Stomach (tissue), 9 donors: ENCODE results near the gene POFUT2. TPM values are rescaled to one million over a fixed set of nuclear protein-coding genes. Genes with fewer than 3 reads are reported as not detected.

Experiments used
- DNase-seq, 2 donors: peaks; one replicate each; pipeline versions ENCODE4 v3.0.0 to v3.0.0-alpha.2; 2013 to 2019
- H3K27ac ChIP-seq, 5 donors: fragments of 200-600 bp in 4 of 5; sonication (generic) in 4 of 5; one replicate each; pipeline ENCODE4 v1.5.1; 2013 to 2019; ENCODE audit warnings: mild to moderate bottlenecking in 1 of 5, moderate library complexity in 1 of 5
- H3K27me3 ChIP-seq, 3 donors: fragments of 200-600 bp; sonication (generic); one replicate each; pipeline ENCODE4 v1.5.1; 2017 to 2019; ENCODE audit warnings: mixed run types in 1 of 3
- H3K36me3 ChIP-seq, 4 donors: fragments of 200-600 bp; sonication (generic); 1 replicate in 3 of 4; 2 replicates in 1 of 4; pipeline ENCODE4 v1.5.1; 2016 to 2019
- H3K4me1 ChIP-seq, 4 donors: fragments of 200-600 bp; sonication (generic); one replicate each; pipeline ENCODE4 v1.5.1; 2016 to 2019
- H3K4me3 ChIP-seq, 4 donors: fragments of 200-600 bp; sonication (generic) in 3 of 4; one replicate each; pipeline ENCODE4 v1.5.1; 2016 to 2019; ENCODE audit warnings: mild to moderate bottlenecking in 1 of 4
- H3K9me3 ChIP-seq, 4 donors: fragments of 200-600 bp; sonication (generic); one replicate each; pipeline ENCODE4 v1.5.1; 2016 to 2019
- EP300 ChIP-seq: sonication (generic); formaldehyde crosslinking; IDR thresholded peaks from one replicate; pipeline ENCODE4 v1.6.1; 2017; ENCODE audit warnings: antibody characterized with exemption
- POLR2A ChIP-seq, 4 donors: fragments of 450-650 bp; IDR thresholded peaks; one replicate each; pipeline ENCODE4 v1.6.1; 2016; ENCODE audit warnings: antibody characterized with exemption in 4 of 4, control low read depth in 2 of 4, mild to moderate bottlenecking in 1 of 4, moderate library complexity in 1 of 4
- POLR2AphosphoS5 ChIP-seq, 3 donors: sonication (generic); formaldehyde crosslinking; IDR thresholded peaks; one replicate each; pipeline ENCODE4 v1.6.1; 2016; ENCODE audit warnings: antibody characterized with exemption in 3 of 3
- WGBS, 5 donors: extraction: QIAGEN DNeasy Blood & Tissue Kit in 3 of 5; methylation state at CpG; one replicate each; pipeline versions ENCODE4 v1.1.5 to v1.1.7; 2013 to 2018; 5-methylcytosine and 5-hydroxymethylcytosine counted together
- intact Hi-C: fragments of 100-400 bp; cut with DNase I; formaldehyde crosslinking; loops from one replicate; pipeline ENCODE4 v1.15.1; 2023; ENCODE audit warnings: low total_unique reads
- polyA plus RNA-seq, 3 donors: library from polyadenylated mRNA; stranded (reverse); fragments of 200-250 nt; gene quantifications; one replicate each; pipeline ENCODE4 v1.2.3, GENCODE V29; 2013
- total RNA-seq, 5 donors: library from RNA; depleted of rRNA; stranded (reverse); fragments of >200 nt; gene quantifications; one replicate each; pipeline versions ENCODE4 v1.1.0 to v1.2.3, GENCODE V29; 2014 to 2016
- TF ChIP-seq, protein P1 (sequence below), 7 experiments: fragments of 450-650 bp in 4 of 7; fragments of 200-600 bp in 3 of 7; sonication (generic) in 3 of 7; IDR thresholded peaks; one replicate each; pipeline ENCODE4 v1.5.1; 2016 to 2019; ENCODE audit warnings: antibody characterized with exemption in 7 of 7, control low read depth in 2 of 7, mild to moderate bottlenecking in 1 of 7
- donor health status: healthy with polysubstance abuse.
- donor health status: Bipolar disorder and iron deficiency.
- donor health status: healthy.

Gene POFUT2
- total and polyA plus RNA-seq, 8 donors, result 7.4 to 34.2 (median 22.4) TPM

- Histone ChIP-seq H3K27me3 (peaks cover 0 to 31% (median 0%) of the 10 kb centered on the region in 3 donors), H3K36me3 (no peaks in the 10 kb centered on the region), H3K27ac (no peak overlapping the region), H3K9me3 (no peaks in the 10 kb centered on the region), H3K4me3 (no peak overlapping the region), H3K4me1 (peaks cover 0 to 6% (median 3%) of the 10 kb centered on the region in 4 donors)
- TF ChIP-seq POLR2A (IDR thresholded peaks at IDR 0.05) (no peak), POLR2AphosphoS5 (IDR thresholded peaks at IDR 0.05) (no peak), EP300 (no peak)
- TF ChIP-seq, protein P1, sequence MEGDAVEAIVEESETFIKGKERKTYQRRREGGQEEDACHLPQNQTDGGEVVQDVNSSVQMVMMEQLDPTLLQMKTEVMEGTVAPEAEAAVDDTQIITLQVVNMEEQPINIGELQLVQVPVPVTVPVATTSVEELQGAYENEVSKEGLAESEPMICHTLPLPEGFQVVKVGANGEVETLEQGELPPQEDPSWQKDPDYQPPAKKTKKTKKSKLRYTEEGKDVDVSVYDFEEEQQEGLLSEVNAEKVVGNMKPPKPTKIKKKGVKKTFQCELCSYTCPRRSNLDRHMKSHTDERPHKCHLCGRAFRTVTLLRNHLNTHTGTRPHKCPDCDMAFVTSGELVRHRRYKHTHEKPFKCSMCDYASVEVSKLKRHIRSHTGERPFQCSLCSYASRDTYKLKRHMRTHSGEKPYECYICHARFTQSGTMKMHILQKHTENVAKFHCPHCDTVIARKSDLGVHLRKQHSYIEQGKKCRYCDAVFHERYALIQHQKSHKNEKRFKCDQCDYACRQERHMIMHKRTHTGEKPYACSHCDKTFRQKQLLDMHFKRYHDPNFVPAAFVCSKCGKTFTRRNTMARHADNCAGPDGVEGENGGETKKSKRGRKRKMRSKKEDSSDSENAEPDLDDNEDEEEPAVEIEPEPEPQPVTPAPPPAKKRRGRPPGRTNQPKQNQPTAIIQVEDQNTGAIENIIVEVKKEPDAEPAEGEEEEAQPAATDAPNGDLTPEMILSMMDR (IDR thresholded peaks at IDR 0.05), result no peak
- intact Hi-C loops, result no loop called here
- no peak for DNase-seq
- WGBS, 5 donors, result 56 to 86% (median 81%) methylated on average over 5 to 14 of the region's 14 CpGs
These were observed 47.6 kb upstream of the POFUT2 start for GRCh38 chr21:45335151-45335760.

DNA sequence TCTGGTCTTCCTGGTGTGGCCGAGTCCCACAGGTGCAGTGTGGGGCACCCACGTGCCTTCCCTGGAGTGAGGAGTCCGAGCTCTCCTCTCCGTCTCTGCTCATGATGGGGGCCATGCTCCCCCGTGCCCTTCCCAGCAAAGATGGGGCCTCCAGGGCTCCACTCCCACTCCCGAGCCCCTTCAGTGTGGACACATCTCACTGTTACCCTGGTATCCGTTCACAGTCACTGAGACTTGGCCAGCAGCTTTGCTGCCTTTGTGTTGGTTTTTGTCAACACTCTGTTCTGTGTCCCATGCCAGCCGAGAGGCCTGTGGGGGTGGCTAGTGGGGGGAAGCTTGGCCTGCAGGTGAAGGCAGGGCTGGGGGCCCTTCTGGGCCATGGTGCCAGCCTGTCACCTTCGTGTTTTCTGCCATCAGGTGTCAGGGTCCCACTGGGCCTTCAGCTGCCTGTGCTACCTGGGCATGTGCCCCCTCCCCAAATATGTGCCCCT is 46.9 kb upstream of the POFUT2 start:
- no peak overlapping the region for H3K4me3 ChIP-seq
- DNase-seq, result no peak

DNA sequence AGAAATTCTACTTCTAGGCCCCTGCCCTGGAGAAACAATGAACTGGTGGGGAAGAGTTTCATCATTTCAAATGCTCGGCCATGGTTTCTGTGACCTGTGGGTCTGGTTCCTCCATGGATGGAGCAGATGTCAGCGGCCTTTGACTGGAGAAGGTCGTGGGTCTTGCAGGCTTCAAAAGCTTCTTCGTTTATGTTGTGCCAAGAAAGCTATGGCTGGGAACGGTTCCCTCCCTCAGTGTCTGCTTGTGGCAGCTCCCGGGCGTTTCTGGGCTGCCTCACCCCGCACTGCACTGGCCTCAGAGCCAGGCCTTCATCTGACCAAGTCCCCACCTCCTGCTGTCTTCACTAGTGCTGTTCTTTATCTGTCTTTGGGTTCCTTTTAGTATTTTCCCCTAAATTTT is 46.4 kb upstream of the POFUT2 start:
- Histone ChIP-seq H3K27me3 (peaks cover 0 to 42% (median 0%) of the 10 kb centered on the region in 3 donors), H3K27ac (no peak overlapping the region), H3K36me3 (no peaks in the 10 kb centered on the region), H3K9me3 (no peaks in the 10 kb centered on the region), H3K4me1 (peaks cover 0 to 16% (median 9%) of the 10 kb centered on the region in 4 donors), H3K4me3 (no peak overlapping the region)
- 71 to 87% (median 78%) methylated on average over 8 of the region's 8 CpGs for WGBS, 5 donors
- intact Hi-C loops, result no loop called here
- DNase-seq, result no peak
- no peak for TF ChIP-seq EP300
- TF ChIP-seq POLR2A (IDR thresholded peaks at IDR 0.05), result no peak
- TF ChIP-seq, protein P1 (IDR thresholded peaks at IDR 0.05), result no peak
- TF ChIP-seq POLR2AphosphoS5 (IDR thresholded peaks at IDR 0.05), result no peak

More for the DNA sequence above, 46.9 kb upstream of the POFUT2 start:
- Histone ChIP-seq H3K27me3 (peaks cover 0 to 37% (median 0%) of the 10 kb centered on the region in 3 donors), H3K9me3 (no peaks in the 10 kb centered on the region), H3K4me1 (peaks cover 0 to 11% (median 4%) of the 10 kb centered on the region in 4 donors), H3K36me3 (no peaks in the 10 kb centered on the region), H3K27ac (no peak overlapping the region)
- TF ChIP-seq EP300 (no peak), POLR2A (IDR thresholded peaks at IDR 0.05) (no peak), POLR2AphosphoS5 (IDR thresholded peaks at IDR 0.05) (no peak)
- TF ChIP-seq, protein P1 (IDR thresholded peaks at IDR 0.05), result no peak
- WGBS, 5 donors, result 59 to 79% (median 71%) methylated on average over 8 to 9 of the region's 9 CpGs
- intact Hi-C loops, result no loop called here

DNA sequence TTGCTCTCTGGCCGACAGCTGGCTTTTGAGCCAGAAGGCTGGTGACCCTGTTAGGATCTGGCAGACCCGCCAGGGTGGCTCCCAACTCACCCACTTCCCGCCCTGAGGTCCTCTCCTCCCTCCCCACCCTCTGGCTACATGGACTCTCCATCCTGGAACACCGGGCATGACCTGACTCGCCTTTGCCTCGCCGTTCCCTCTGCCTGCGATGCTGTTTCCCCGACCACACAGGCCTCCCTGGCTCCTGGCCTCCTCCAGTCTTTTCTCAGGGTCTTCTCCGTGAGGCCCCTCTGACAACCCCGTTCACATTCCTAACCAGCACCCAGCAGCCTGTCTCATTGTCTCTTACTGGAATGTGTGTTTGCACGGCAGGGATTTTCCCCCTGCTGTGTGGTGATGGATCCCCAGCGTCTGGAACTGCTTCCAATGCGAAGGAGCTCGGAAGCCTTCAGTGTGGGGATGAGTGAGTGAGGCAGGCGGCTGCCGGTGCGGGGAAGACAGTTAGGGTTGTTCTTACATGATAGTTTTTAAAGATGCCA is 46.0 kb upstream of the POFUT2 start:
- no peak overlapping the region for H3K4me3 ChIP-seq
- peaks cover 0 to 43% (median 0%) of the 10 kb centered on the region in 3 donors for H3K27me3 ChIP-seq
- intact Hi-C loops, result no loop called here
- TF ChIP-seq POLR2AphosphoS5 (IDR thresholded peaks at IDR 0.05) (no peak), POLR2A (IDR thresholded peaks at IDR 0.05) (no peak), EP300 (no peak)
- TF ChIP-seq, protein P1 (IDR thresholded peaks at IDR 0.05), result no peak
- H3K27ac ChIP-seq, result no peak overlapping the region
- no peak for DNase-seq
- 72 to 78% (median 77%) methylated on average over 17 to 18 of the region's 18 CpGs for WGBS, 5 donors
- no peaks in the 10 kb centered on the region for H3K9me3 ChIP-seq
- H3K36me3 ChIP-seq, result no peaks in the 10 kb centered on the region
- peaks cover 0 to 17% (median 9%) of the 10 kb centered on the region in 4 donors for H3K4me1 ChIP-seq
